Effector CD4-positive, alpha-beta T cell (primary cell): ENCODE measurements around the gene DPF3.
"Not testable (repeated sequence)": the region's sequence is repeated elsewhere in the genome, so short reads cannot be mapped to it uniquely, and the experiment has no call there.

Source experiments
- DNase-seq: peaks from one replicate; pipeline ENCODE4 v3.0.0-alpha.2; 2020

DPF3 gene

DNA sequence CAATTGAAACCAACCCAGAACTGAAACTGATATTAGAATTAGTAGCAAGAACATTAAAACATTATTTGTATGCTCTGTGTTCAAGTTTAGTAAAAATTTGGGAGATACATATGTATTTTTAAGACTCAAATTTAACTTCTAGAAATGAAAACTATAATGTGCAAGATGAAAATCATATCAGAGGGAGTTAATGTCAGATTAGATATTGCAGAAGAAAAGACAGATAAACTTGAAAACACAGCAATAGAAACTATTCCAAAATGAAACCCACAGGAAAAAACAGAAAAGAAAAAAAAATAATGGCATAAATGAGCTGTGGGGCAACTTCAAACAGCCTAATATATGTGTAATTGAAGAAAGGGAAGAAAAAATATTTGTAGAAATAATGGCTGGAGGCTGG is 134.9 kb downstream of the DPF3 start:
- no peak for DNase-seq

DNA sequence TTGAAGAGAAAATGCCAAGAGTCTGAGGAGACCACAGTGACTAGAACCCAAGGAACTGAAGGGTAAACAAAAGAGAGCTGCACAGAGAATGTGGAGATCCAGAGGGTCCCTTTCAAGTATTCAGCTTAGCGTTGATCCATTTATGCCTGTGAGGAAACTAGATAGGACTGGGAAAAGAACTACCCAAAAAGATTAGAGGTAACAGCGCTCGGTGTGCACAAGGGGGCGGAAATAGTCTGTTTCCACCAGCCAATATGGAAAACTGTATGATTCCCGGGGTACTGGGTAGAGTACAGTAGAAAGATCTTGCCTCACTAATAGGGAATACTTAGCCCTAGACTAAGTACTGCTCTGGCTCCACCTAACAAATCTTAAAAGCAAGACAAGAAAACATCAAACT is 135.5 kb downstream of the DPF3 start:
- DNase-seq, result no peak

- DNase-seq, result no peak
Measured at GRCh38 chr14:72756967-72757366, 136.9 kb downstream of the DPF3 start.

DNA sequence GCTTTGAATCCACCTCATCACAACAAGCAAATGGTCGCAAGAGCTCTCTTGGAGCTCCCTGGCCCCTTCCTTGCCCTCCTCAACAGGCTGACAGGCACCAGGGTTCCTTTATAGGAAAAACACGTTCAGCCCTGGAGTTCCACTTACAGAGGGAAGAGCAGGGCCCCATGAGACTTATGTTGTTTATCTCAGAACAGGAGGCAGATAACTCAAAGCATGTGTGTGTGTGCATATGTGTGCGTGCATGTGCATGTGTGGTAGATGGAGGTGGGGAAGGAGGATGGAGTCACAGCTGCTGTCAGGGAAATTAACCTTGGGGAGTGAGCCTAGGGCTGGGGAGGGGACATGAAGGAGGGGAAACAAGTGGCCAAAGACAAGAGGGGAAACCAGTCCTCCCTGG is 138.1 kb downstream of the DPF3 start:
- no peak for DNase-seq

DNA sequence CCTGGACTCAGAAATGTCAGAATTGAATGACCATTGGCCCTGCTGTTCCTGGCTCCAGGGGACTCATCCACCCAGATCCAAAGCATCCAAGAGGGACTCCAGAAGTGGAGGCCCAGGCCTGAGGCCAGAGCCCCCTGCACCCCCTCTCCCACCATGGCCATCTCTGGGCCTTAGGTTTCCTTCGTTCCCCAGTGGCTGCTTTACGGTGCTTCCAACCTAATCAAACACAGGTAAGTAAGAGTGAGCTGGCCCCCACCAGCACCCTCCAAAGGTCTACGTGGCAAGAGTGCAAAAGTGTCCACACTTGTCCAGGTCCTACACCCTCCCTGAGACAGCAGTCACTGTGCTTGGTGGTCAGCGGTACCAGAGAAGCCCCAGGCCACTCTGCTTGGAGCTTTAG is 139.0 kb downstream of the DPF3 start:
- DNase-seq, result no peak

DNA sequence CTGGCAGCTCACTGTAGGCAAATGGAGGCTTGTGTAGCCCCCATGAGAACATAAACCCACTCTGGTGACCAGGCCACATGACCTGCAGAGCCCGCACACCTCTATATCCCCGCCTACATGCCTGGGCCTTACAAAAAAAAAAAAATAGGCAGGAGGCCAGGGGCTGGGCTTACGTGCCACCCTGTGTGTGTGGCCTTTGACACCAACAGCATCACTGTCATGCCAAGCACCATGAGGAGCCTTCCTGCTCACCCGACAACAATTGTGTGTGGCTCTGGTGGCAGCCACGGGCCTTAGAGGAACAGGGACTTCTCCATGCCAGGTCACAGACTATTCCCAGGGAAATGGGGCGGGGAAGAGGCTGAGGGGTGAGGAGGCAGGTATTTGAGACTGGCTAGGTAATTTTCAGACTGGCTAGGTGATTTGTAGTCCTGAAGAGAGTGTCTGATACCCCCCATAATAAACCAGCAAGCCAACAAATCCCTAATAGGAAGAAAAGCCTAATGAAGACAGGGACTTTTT is 140.0 kb downstream of the DPF3 start:
- no peak for DNase-seq

GRCh38 chr14:72753044-72753710 is 140.7 kb downstream of the DPF3 start:
- no peak for DNase-seq

GRCh38 chr14:72752034-72752412 is 141.9 kb downstream of the DPF3 start:
- no peak for DNase-seq

DNA sequence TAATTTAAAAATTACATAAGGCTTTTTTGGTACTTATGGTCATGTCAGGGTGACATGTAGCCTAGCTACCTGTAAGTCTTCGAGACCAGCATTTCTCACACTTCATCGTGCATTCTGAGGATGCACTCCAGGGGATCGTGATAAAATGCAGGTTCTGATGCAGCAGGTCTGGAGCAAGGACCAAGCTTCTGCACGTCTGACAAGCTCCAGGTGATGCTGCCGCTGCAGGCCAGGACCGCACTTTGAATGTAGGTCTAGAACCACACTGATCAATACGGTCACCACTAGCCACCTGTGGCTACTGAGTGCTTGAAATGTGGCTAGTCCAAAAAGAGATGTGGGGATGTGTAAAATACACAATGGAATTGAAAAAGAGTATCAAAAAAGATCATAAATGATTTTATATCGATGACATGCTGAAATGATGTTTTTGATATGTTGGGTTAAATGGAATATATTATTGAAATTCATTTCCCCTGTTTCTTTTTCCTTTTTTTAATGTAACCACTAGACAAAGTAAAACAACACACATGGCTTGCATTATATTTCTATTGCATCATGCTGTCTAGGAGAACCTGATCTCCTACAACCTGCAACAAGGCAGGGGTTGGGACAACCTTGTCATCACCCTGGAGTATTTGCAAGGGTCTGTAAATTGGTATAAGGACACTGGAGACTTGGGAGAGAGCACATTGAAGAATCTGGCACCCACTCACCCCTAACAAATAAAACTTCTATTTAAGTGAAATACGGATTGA is 142.4 kb downstream of the DPF3 start:
- DNase-seq, result no peak

- DNase-seq, result not testable (repeated sequence)
Measured at GRCh38 chr14:72748921-72749320, 145.0 kb downstream of the DPF3 start.

DNA sequence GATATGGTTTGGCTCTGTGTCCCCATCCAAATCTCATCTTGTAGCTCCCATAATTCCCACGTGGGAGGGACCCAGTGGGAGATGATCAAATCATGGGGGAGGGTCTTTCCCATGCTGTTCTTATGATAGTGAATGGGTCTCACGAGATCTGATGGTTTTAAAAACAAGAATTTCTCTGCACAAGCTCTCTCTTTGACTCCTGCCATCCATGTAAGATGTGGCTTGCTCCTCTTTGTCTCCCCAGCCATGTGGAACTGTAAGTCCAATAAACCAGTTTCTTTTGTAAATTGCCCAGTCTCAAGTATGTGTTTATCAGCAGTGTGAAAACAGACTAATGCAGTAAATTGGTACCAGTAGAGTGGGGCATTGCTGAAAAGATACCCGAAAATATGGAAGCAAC is 146.2 kb downstream of the DPF3 start:
- no peak for DNase-seq

DNA sequence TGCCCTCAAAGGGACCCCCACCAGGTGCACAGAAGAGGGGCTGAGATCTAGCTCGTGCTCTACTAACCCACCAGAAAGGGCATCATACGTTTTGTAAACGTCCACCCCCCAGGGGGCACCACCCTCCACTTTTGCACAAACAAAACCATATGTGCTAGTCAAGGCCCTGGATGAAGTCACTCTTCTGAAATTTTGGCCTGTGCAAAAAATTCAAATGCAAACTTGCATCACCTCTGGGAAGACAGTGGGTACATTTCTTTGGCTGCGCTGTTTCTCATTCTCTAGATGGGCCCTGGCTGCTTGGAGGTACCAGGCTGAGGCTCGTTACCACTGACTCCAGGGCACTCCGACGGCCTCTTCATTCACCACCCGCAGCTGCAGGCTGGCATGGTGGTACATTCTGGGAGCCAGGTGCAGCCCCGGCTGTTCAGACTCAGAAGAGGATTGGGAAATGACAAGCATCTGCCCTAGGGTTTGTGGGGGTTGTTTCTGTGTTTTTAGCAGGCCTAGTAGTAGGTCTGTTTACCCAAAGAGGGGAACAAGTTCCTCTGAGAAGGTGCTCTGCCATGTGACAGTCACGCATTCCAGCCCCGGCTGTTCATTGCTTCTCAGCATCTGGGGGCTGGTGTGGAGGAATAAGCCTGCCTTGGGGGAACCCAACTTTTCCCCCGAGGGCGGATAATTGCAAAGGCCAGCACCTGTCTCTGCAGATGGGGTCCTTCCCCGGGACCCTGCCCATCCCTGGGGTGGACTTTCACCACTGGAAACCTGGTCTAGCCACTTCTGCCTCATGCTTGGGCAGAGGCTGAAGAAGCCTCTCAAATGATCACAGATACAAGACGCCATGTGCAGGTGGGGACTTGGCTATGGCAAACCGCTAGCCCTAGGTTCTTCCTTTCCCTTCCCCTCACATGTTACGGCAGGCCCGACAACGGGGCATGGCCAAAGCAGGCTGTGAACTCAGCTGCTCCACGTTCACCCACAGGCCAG is 147.6 kb downstream of the DPF3 start:
- DNase-seq, result no peak

DNA sequence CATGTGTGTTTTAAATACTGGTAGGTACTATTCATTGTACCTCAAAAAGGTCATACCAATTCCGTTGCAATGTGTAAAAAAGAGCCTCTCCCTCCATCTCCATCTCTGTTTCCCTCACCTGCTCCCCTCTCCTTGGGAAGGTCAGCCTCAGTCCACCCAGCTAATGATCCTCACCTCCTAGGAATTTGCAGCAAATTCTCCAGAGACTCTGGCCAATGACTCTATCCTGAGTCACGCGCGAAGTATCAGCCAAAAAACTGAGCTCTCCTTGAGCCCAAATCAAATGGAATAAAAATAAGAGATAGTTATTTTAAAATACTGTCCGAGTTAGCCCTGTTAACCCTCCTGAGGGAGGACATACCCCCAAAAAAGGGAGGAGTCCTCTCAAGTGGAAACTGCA is 148.4 kb downstream of the DPF3 start:
- no peak for DNase-seq

GRCh38 chr14:72744416-72745120 is 149.3 kb downstream of the DPF3 start:
- DNase-seq, result no peak

DNA sequence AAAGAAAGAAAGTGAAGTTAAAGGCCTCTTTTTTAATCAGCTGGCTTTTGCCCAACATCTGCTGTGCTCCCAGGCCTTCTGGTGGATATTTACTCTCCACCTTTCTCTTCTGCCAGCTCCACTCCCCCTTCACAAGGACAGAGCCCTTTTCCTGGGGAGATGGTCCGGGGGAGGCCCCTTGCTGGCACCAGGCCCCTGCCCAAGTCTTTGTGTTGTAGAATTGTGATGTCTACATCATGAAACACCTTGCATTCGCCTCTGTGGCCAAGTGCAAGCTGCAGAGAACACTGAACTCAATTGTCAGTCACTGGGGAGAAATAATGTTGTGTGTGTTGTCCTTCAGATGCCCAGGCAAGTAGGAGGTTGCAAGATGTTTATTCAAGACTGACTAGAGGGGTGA is 150.3 kb downstream of the DPF3 start:
- DNase-seq, result no peak

DNA sequence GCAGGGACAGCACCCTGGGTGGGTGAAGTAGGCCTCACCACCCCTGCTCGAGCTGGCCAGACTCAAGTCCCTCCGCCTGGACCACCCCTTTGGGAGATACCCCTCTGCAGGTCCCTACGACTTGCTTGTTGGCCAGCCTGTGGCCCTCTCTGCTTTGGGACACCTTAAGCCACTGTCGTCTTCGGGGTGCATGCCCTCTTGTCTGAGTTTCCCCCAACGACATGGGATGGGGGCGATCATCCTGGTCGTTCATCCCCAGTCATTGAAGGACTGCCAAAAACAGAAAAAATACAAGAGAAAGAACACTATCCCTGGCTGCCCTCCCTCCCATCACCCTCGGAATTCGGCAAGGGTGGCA is 151.1 kb downstream of the DPF3 start:
- DNase-seq, result no peak

DNA sequence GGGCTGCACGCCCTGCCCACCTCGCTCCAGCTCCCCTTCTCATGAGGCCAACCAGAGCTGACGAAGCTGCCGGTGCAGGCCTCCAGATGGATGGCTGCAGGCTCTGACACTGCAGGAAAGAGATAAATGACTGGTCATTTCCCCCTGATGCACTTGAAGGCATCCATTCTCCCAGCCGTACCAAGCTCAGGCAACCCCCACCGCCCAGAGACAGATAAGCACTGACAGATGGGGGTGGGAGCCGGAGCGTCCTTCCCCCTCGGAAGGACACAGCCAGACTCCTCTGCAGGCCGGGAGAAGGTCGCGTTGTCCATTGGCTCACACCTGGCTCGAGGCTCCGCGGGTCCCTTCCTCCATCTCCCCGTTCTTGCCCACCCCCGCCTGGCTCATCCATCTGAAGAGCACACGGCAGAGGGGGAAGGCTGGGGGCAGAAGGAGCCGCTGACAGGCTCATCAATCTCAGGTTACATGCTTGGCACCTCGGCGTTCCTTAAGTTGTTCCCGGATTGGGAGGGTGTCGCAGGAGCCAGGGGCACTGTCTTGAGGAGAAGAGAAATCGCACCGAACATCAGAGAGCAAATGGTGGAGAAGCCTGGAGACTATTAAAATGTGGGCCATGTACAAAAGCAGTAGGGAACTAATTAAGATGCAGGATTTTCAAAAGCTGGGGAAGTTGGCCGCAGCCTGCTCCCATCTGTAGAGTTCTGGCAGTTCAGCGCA is 151.6 kb downstream of the DPF3 start:
- no peak for DNase-seq

DNA sequence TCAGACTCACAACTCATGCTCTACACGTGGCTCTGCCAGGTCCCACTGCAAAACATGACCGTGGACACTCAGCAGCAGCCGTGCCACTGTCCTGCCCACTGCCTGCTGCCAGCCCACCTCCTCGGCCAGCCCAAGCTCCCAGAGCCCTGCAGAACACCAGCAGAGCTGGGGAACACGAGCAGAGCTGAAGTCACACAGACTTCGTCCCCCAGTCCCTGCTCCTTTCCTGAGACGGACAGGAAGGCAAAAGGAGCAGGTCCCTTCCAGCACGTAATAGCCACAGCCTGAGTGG is 152.1 kb downstream of the DPF3 start:
- DNase-seq, result no peak

DNA sequence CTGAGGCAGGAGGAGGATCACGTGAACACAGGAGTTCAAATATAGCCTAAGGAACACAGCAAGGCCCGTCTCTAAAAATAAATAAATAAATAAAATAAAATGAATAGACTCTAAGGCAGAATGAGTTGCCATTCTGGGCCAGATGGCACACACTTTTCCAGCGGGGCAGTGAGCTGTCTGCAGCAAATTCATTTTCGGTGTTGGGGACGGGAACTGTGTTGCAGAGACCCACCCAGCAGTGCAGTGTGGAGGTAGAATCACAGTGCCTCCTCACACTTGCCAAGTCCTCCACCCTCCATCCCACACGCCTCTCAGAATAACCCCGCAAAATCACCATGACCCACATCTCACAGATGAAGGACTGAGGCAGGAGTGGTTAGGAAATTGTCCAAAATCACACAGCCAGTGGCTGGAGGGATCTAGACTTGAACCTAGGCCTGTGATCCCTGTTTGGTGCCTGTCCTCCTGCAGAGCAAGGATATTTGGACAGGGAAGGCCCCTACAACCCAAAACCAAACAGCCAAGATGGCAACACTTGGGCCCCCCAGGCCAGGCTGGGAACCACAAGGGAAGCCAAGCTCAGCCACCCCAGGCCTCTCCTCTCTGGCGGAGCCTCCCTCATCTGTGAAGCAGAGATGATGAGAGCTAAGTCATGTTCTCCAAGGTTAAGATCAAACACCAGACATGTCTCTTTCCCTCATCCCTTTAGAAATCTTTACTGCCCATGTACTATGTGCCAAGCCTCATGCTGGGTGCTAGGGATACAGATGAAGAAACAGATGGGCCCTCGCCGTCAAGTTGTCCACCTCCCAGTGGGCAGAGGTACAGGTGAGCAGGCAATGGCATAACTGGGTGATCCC is 152.7 kb downstream of the DPF3 start:
- no peak for DNase-seq

DNA sequence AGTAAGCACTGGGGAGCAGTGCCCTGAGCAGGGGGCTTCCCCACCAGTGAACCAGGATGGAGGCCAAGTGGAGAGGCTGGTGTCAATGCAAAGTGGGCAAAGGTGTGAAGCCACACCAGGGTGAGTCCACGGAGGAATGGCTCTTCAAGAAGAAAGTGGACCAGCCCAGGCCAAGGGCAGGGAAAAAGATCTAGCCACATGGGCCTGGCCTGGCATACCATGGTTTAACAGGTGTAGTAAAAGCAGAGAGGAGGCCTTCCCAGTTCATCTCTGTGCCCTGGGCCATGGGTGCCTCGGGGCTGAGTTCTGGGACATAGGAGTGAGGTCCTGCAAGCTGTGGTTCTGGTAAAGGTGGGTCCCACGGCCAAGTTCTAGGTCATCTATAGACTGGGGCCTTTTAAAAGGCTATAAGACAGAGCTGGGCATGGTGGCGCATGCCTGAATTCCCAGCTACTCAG is 153.4 kb downstream of the DPF3 start:
- DNase-seq, result no peak
